Vagina (tissue), 2 donors: ENCODE measurements around the gene SERPINB4. TPM values are rescaled to one million over a fixed set of nuclear protein-coding genes. Genes with fewer than 3 reads are reported as not detected.
"Not testable (repeated sequence)": the region's sequence is repeated elsewhere in the genome, so short reads cannot be mapped to it uniquely, and the experiment has no call there.

Source experiments
- DNase-seq, 2 donors: peaks; one replicate each; pipeline ENCODE4 v3.0.0-alpha.2; 2017; ENCODE audit errors: extremely low spot score in 2 of 2
- H3K27ac ChIP-seq: fragments of 200-600 bp; sonication (generic); one replicate; pipeline ENCODE4 v1.5.1; 2019
- H3K27me3 ChIP-seq: fragments of 200-600 bp; sonication (generic); one replicate; pipeline ENCODE4 v1.5.1; 2019
- H3K36me3 ChIP-seq, 2 donors: fragments of 200-600 bp; sonication (generic); one replicate each; pipeline ENCODE4 v1.5.1; 2017 to 2019
- H3K4me1 ChIP-seq: fragments of 200-600 bp; sonication (generic); one replicate; pipeline ENCODE4 v1.5.1; 2019
- H3K4me3 ChIP-seq, 2 donors: fragments of 200-600 bp; sonication (generic); 1 replicate in 1 of 2; 2 replicates in 1 of 2; pipeline ENCODE4 v1.5.1; 2016 to 2019
- H3K9me3 ChIP-seq: fragments of 200-600 bp; sonication (generic); one replicate; pipeline ENCODE4 v1.5.1; 2019
- CTCF ChIP-seq, 3 experiments: fragments of 450-650 bp in 2 of 3; fragments of 200-600 bp in 1 of 3; sonication (generic) in 1 of 3; IDR thresholded peaks; one replicate each; pipeline ENCODE4 v1.5.1; 2017 to 2019; ENCODE audit warnings: antibody characterized with exemption in 3 of 3, mild to moderate bottlenecking in 2 of 3, moderate library complexity in 2 of 3
- POLR2A ChIP-seq, 2 donors: fragments of 450-650 bp; IDR thresholded peaks; one replicate each; pipeline ENCODE4 v1.6.1; 2017; ENCODE audit warnings: antibody characterized with exemption in 2 of 2, mild to moderate bottlenecking in 2 of 2, moderate library complexity in 2 of 2
- POLR2AphosphoS5 ChIP-seq, 2 donors: sonication (generic); formaldehyde crosslinking; IDR thresholded peaks; one replicate each; pipeline ENCODE4 v1.9.0; 2017; ENCODE audit warnings: antibody characterized with exemption in 2 of 2, mild to moderate bottlenecking in 2 of 2, low read depth in 1 of 2; ENCODE audit not compliant: insufficient read depth in 1 of 2
- intact Hi-C: fragments of 100-400 bp; cut with DNase I; formaldehyde crosslinking; loops from one replicate; pipeline ENCODE4 v1.15.1; 2023
- total RNA-seq: library from RNA; depleted of rRNA; stranded (reverse); fragments of >200 nt; gene quantifications from one replicate; pipeline ENCODE4 v1.2.3, GENCODE V29; 2016

SERPINB4 gene
- total RNA-seq, 1 donor from 2014 or later = 77.3 TPM

DNA sequence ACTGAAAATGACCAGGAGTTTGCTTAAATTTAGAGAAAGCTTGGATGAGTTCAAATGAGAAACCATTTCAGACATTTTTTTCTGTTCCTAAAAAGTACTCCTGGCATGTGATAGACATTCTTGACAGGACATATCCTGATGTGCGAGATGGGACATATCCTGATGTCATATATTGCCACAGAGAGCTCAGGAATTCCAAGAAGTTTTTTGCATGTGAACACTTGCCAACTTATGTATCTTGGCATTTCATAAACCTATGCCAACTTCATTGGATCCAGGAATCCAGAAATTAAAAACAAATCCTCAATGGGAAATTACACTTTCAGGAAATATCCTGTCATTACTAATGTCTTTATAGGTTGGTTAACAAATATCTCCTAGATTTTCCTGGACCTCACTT is 20.5 kb upstream of the SERPINB4 start:
- no peak for TF ChIP-seq POLR2A (IDR thresholded peaks at IDR 0.05)
- no peak for TF ChIP-seq POLR2AphosphoS5 (IDR thresholded peaks at IDR 0.05; ENCODE audit: insufficient read depth in 1 of 2, low read depth in 1 of 2)
- intact Hi-C loops = no loop called here
- Histone ChIP-seq H3K36me3 (no peaks in the 10 kb centered on the region), H3K27ac (no peak overlapping the region), H3K4me1 (no peaks in the 10 kb centered on the region), H3K9me3 (no peaks in the 10 kb centered on the region), H3K27me3 (no peaks in the 10 kb centered on the region), H3K4me3 (no peak overlapping the region)
- no peak for DNase-seq

GRCh38 chr18:63661750-63662149 is 17.7 kb upstream of the SERPINB4 start, which contains the start of gene SERPINB3:
SERPINB3 (minus strand) TSS chr18:63661893; CDS start chr18:63661216, 677 bp downstream.
- H3K36me3 ChIP-seq, H3K4me3 ChIP-seq, H3K27me3 ChIP-seq, intact Hi-C loops, H3K4me1 ChIP-seq, H3K27ac ChIP-seq, DNase-seq, H3K9me3 ChIP-seq: not testable (repeated sequence)

- H3K9me3 ChIP-seq, intact Hi-C loops, H3K4me3 ChIP-seq, H3K27me3 ChIP-seq, H3K36me3 ChIP-seq, H3K27ac ChIP-seq, H3K4me1 ChIP-seq, DNase-seq: not testable (repeated sequence)
These were observed 14.9 kb upstream of the SERPINB4 start for GRCh38 chr18:63658920-63659319.

DNA sequence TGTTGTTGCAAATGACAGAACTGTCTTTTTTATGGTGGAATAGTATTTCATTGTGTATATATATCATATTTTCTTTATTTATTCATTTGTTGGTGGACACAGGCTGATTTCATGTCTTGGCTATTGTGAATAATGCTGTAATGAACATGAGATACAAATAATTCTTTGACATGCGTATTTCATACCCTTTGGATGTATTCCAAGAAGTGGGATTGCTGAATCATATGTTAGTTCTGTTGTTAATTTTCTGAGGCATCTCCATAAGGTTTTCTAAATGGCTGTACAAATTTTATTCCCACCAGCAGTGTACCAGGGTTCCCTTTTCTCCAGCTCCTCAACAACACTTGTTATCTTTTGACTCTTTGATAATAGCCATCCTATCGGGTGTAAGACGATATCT is 6.2 kb upstream of the SERPINB4 start:
- DNase-seq, H3K4me1 ChIP-seq, H3K4me3 ChIP-seq, intact Hi-C loops, H3K27ac ChIP-seq, H3K9me3 ChIP-seq, H3K36me3 ChIP-seq, H3K27me3 ChIP-seq: not testable (repeated sequence)

GRCh38 chr18:63648241-63648640 is 4.2 kb upstream of the SERPINB4 start:
- DNase-seq = no peak
- no peak overlapping the region for H3K4me3 ChIP-seq
- H3K27me3 ChIP-seq = no peaks in the 10 kb centered on the region
- H3K9me3 ChIP-seq = no peaks in the 10 kb centered on the region
- intact Hi-C loops = no loop called here
- no peak for TF ChIP-seq CTCF (IDR thresholded peaks at IDR 0.05)
- no peak for TF ChIP-seq POLR2A (IDR thresholded peaks at IDR 0.05)
- TF ChIP-seq POLR2AphosphoS5 (IDR thresholded peaks at IDR 0.05; ENCODE audit: insufficient read depth in 1 of 2, low read depth in 1 of 2) = no peak
- no peaks in the 10 kb centered on the region for H3K36me3 ChIP-seq
- no peaks in the 10 kb centered on the region for H3K4me1 ChIP-seq
- H3K27ac ChIP-seq = no peak overlapping the region

DNA sequence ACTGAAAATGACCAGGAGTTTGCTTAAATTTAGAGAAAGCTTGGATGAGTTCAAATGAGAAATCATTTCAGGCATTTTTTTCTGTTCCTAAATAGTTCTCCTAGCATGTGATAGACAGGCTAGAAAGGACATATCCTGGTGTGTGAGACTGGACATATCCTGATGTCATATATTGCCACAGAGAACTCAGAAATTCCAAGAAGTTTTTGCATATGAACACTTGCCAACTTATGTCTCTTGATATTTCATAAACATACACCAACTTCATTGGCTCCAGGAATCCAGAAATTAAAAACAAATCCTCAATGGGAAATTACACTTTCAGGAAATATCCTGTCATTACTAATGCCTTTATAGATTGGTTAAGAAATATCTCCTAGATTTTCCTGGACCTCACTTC is 2.9 kb upstream of the SERPINB4 start:
- TF ChIP-seq CTCF (IDR thresholded peaks at IDR 0.05) (no peak), POLR2AphosphoS5 (IDR thresholded peaks at IDR 0.05; ENCODE audit: insufficient read depth in 1 of 2, low read depth in 1 of 2) (no peak), POLR2A (IDR thresholded peaks at IDR 0.05) (no peak)
- Histone ChIP-seq H3K27ac (no peak overlapping the region), H3K36me3 (no peaks in the 10 kb centered on the region), H3K27me3 (no peaks in the 10 kb centered on the region), H3K4me3 (no peak overlapping the region), H3K9me3 (no peaks in the 10 kb centered on the region), H3K4me1 (no peaks in the 10 kb centered on the region)
- DNase-seq = no peak
- intact Hi-C loops = no loop called here

GRCh38 chr18:63644694-63645093 is 638 bp upstream of the SERPINB4 start:
- H3K27me3 ChIP-seq, intact Hi-C loops, H3K27ac ChIP-seq, DNase-seq, H3K4me3 ChIP-seq, H3K4me1 ChIP-seq, H3K36me3 ChIP-seq, H3K9me3 ChIP-seq: not testable (repeated sequence)

- H3K36me3 ChIP-seq, H3K4me3 ChIP-seq, H3K4me1 ChIP-seq, DNase-seq, H3K9me3 ChIP-seq, H3K27me3 ChIP-seq, H3K27ac ChIP-seq, intact Hi-C loops: not testable (repeated sequence)
These were observed 1.2 kb downstream of the SERPINB4 start for GRCh38 chr18:63642668-63643356.

DNA sequence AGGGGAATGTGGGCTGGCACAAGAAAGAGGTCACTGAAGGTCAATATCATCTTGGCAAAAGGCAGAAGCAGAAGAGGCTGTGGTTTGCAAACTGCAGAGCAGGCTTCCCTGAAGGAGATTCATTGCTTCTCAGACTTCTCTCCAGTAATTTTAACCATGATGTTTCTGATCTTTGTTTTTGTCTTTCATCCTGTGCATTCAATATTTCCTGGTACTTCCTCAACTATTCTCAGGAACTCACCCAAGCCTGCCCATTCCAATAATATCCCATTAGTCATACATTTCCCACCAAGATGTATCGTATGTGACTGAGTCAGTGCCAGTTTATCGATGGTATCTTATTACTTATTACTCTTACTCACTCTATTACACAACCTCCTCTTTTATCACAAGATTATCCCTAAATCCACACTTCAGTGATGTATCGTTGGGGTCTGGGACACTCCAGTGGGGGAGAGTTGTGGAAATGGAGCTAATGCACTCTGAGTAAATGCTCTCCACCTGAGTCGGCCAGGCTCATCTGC is 2.8 kb downstream of the SERPINB4 start:
- H3K4me1 ChIP-seq, H3K4me3 ChIP-seq, DNase-seq, intact Hi-C loops, H3K27ac ChIP-seq, H3K27me3 ChIP-seq, H3K9me3 ChIP-seq, H3K36me3 ChIP-seq: not testable (repeated sequence)
